Left lung (tissue), 10 donors: Measurements from ENCODE around the gene AP4M1. TPM values are rescaled to one million over a fixed set of nuclear protein-coding genes. Genes with fewer than 3 reads are reported as not detected.
A peak's percentile ranks its signal among the peaks of the same experiment; 100 is the strongest.
"Not testable (repeated sequence)": the region's sequence is repeated elsewhere in the genome, so short reads cannot be mapped to it uniquely, and the experiment has no call there.

ENCODE experiments used
- ATAC-seq: fragments of 200-7000 bp; cut with Tn5 transposase; one replicate; pipeline ENCODE4 v1.9.1; 2020; ENCODE audit warnings: moderate library complexity
- DNase-seq, 4 donors: peaks; one replicate each; pipeline ENCODE4 v3.0.0-alpha.2; 2013 to 2020
- H3K27ac ChIP-seq, 2 donors: fragments of 200-600 bp; sonication (generic) in 1 of 2; one replicate each; pipeline versions ENCODE4 v1.5.0 to v1.8.0; 2020 to 2021
- H3K27me3 ChIP-seq, 2 donors: fragments of 200-600 bp; sonication (generic) in 1 of 2; one replicate each; pipeline versions ENCODE4 v1.5.0 to v1.8.0; 2020 to 2021
- H3K36me3 ChIP-seq, 2 donors: fragments of 200-600 bp; sonication (generic) in 1 of 2; one replicate each; pipeline versions ENCODE4 v1.5.0 to v1.8.0; 2020 to 2021
- H3K4me1 ChIP-seq, 2 donors: fragments of 200-600 bp; one replicate each; pipeline ENCODE4 v1.8.0; 2021
- H3K4me3 ChIP-seq, 2 donors: fragments of 200-600 bp; sonication (generic) in 1 of 2; one replicate each; pipeline versions ENCODE4 v1.5.0 to v1.8.0; 2020 to 2021; ENCODE audit warnings: mild to moderate bottlenecking in 1 of 2
- H3K9me3 ChIP-seq, 2 donors: fragments of 200-600 bp; sonication (generic) in 1 of 2; one replicate each; pipeline versions ENCODE4 v1.5.0 to v1.8.0; 2020 to 2021
- intact Hi-C, 2 donors: fragments of 100-400 bp; cut with DNase I; formaldehyde crosslinking; loops; one replicate each; pipeline versions ENCODE4 v1.11.2 to v1.14.2; 2022
- polyA plus RNA-seq, 6 donors: library from polyadenylated mRNA; unstranded; fragments of 120-200 nt; gene quantifications; one replicate each; pipeline ENCODE4 v1.2.1, GENCODE V29; 2013; ENCODE audit not compliant: insufficient read length in 6 of 6
- total RNA-seq, 2 donors: library from RNA; stranded (reverse); fragmentation: NEBNext Ultra II Directional; extraction: Animal tissue kit (Norgen Biotek cat#: 25700); gene quantifications; one replicate each; pipeline ENCODE4 v1.2.1, GENCODE V29; 2021
- TF ChIP-seq, protein P1 (sequence below), 2 donors: fragments of 200-600 bp; sonication (generic) in 1 of 2; IDR thresholded peaks; one replicate each; pipeline versions ENCODE4 v1.5.0 to v1.8.0; 2021; ENCODE audit warnings: antibody characterized with exemption in 2 of 2
- donor health status: DM: no; HTN: yes; CAD: no.
- donor health status: DM: no; HTN: no; CAD: no.

The AP4M1 gene
- total and polyA plus RNA-seq, 8 donors, result 16.7 to 40.2 (median 37.5) TPM

DNA sequence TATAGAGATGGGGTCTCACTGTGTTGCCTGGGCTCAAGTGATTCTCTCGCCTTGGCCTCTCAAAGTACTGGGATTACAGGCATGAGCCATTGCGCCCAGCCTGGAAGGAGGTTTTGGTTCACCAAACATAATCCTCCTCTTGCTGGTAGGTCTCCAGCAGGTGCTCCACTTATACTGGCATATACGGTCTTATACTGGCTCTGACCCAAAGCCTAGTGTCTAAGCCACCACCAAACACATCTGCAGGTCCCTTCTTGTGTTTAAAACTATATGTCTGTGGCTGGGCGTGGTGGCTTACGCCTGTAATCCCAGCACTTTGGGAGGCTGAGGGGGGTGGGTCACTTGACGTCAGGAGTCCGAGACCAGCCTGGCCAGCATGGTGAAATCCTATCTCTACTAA is 30.7 kb downstream of the AP4M1 start:
- peaks cover 5 to 17% of the 10 kb centered on the region in 2 donors for H3K4me1 ChIP-seq
- no peaks in the 10 kb centered on the region for H3K9me3 ChIP-seq
- TF ChIP-seq, protein P1, sequence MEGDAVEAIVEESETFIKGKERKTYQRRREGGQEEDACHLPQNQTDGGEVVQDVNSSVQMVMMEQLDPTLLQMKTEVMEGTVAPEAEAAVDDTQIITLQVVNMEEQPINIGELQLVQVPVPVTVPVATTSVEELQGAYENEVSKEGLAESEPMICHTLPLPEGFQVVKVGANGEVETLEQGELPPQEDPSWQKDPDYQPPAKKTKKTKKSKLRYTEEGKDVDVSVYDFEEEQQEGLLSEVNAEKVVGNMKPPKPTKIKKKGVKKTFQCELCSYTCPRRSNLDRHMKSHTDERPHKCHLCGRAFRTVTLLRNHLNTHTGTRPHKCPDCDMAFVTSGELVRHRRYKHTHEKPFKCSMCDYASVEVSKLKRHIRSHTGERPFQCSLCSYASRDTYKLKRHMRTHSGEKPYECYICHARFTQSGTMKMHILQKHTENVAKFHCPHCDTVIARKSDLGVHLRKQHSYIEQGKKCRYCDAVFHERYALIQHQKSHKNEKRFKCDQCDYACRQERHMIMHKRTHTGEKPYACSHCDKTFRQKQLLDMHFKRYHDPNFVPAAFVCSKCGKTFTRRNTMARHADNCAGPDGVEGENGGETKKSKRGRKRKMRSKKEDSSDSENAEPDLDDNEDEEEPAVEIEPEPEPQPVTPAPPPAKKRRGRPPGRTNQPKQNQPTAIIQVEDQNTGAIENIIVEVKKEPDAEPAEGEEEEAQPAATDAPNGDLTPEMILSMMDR (IDR thresholded peaks at IDR 0.05), result no peak
- intact Hi-C loops, result no loop called here
- H3K27me3 ChIP-seq, result no peaks in the 10 kb centered on the region
- no peak overlapping the region for H3K27ac ChIP-seq
- no peak for ATAC-seq
- DNase-seq, result no peak
- no peak overlapping the region for H3K4me3 ChIP-seq
- no peaks in the 10 kb centered on the region for H3K36me3 ChIP-seq

DNA sequence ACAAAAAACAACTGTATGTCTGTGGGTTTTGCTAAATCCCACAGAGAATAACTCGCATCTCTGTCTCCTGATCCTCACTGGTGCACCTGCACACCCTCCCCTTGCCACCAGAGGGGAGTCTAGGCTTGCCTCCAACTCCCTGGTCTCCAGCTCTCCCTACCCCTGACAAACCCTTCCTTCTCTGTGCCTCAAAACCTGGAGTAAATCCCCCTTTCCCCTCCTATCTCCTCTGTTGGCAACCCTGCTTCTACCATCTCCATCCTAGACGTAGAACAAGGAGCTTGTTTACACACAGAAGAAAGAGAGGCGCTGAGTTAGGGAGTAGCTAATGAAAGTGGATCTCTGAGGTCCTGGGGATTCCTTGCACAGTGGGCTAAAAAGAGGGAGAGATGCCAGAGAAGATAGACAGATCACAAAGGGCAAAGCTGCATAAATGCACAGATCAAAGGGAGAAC is 31.3 kb downstream of the AP4M1 start:
- Histone ChIP-seq H3K27me3 (no peaks in the 10 kb centered on the region), H3K4me3 (no peak overlapping the region), H3K9me3 (no peaks in the 10 kb centered on the region), H3K36me3 (no peaks in the 10 kb centered on the region), H3K4me1 (peaks cover 5 to 15% of the 10 kb centered on the region in 2 donors), H3K27ac (no peak overlapping the region)
- DNase-seq, result peak in 3 of 4 donors; percentile 33 to 71 (median 63)
- ATAC-seq, result peak; percentile 84
- TF ChIP-seq, protein P1 (IDR thresholded peaks at IDR 0.05), result peak; percentile 63 to 81
- intact Hi-C loops, result no loop called here

DNA sequence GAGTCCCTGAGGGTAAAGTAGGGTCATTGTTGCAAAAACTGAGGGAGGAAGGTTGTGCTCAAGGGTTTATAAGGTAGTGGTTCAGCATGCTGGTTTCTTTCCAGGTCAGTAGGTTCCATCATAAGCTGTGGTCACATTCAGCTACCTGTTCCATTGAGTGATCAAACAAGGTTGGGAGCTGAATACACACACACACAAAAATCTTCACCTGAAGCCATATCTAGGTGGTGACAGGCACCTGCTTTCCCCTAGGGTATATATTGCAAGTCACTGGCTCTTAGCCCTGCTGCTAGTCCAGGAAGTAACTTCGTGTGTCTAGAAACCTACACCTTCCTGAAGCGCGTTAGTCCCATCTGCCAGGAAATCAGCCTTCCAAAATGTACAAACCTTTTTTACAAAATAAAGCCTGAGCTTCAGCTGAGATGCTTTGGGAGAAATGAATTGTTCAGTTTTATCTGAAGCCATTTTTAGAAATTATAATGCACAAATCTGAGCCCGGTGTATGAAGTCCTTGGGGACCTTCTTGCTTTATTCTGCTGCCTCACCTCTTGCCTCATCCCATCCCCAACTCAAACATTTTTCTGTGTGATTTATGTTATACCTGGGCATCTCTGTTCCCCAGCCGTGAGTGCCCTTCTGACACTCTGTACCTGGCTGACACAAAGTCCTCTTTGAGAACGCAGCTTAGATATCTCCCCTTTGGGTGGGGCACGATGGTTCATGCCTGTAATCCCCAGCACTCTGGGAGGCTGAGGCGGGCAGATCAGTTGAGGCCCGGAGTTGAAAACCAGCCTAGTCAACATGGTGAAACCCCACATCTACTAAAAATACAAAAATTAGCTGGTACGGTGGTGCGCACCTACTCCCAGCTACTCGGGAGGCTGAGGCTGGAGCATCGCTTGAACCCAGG is 36.7 kb downstream of the AP4M1 start:
- ATAC-seq (no peak), DNase-seq (no peak)
- no peaks in the 10 kb centered on the region for H3K9me3 ChIP-seq
- no peaks in the 10 kb centered on the region for H3K27me3 ChIP-seq
- intact Hi-C loops, result loop anchor here in 1 of 2 donors (5.0 kb wide), 1 partner anchor 84 kb away; no protein-coding TSS in a partner anchor
- no peak overlapping the region for H3K4me3 ChIP-seq
- TF ChIP-seq, protein P1 (IDR thresholded peaks at IDR 0.05), result no peak
- no peaks in the 10 kb centered on the region for H3K36me3 ChIP-seq
- peaks cover 0 to 15% of the 10 kb centered on the region in 2 donors for H3K4me1 ChIP-seq
- H3K27ac ChIP-seq, result no peak overlapping the region

DNA sequence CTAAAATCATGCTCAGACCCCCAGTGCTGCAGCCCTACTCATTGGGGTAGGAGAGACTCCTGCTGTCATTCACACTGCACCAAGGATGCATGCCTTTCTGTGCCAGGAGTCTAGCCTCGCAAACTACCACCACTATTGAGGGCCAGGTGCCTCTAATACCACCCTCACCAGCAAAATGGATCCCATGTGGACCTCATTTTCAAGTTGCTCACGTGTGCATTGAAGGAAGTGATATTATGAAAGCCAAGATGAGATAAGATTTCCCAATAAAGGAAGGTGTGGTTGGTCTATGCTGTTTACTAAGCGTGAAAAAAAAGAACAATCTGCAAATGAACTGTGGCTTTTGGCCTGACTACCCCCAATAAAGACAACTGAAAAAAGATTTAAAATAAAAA is 40.1 kb downstream of the AP4M1 start:
- Histone ChIP-seq H3K27me3 (no peaks in the 10 kb centered on the region), H3K4me3 (no peak overlapping the region), H3K4me1 (peaks cover 0 to 15% of the 10 kb centered on the region in 2 donors), H3K9me3 (no peaks in the 10 kb centered on the region), H3K36me3 (no peaks in the 10 kb centered on the region), H3K27ac (peak overlapping the region in 1 of 2 donors; percentile 5)
- ATAC-seq (no peak), DNase-seq (no peak)
- intact Hi-C loops, result no loop called here
- TF ChIP-seq, protein P1 (IDR thresholded peaks at IDR 0.05), result no peak

DNA sequence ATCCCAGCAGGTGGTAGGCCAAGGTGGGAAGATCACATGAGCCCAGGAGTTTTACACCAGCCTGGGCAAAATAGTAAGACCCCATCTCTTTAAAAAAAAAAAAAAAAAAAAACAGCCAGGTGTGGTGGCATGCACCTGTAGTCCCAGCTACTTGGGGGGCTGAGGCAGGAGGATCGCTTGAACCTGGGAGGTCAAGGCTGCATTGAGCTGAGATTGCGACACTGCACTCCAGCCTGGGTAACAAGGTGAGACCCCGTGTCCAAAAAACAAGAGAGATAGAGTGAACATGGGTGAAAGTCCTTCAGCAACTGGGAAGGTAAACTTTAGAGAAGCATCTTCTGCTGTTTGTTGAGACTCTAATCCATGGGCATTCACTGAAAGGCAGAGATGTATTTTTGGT is 41.0 kb downstream of the AP4M1 start:
- intact Hi-C loops, result no loop called here
- Histone ChIP-seq H3K27ac (no peak overlapping the region), H3K4me1 (peaks cover 0 to 15% of the 10 kb centered on the region in 2 donors), H3K36me3 (no peaks in the 10 kb centered on the region), H3K4me3 (no peak overlapping the region), H3K27me3 (no peaks in the 10 kb centered on the region), H3K9me3 (no peaks in the 10 kb centered on the region)
- DNase-seq (no peak), ATAC-seq (no peak)
- TF ChIP-seq, protein P1 (IDR thresholded peaks at IDR 0.05), result no peak

DNA sequence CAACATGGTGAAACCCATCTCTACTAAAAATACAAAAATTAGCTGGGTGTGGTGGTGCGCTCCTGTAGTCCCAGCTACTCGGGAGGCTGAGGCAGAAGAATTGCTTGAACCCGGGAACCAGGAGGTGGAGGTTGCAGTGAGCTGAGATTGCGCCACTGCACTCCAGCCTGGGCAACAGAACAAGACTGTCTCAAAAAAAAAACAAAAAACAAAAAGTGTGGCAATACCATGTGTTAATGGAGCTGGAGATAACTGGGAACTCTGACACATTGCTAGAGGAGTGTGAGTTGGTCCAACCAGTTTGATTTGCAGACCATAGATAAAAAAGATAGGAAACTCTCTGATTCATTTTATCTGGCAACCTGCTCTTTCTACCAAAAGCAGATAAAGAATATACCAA is 44.9 kb downstream of the AP4M1 start:
- H3K27ac ChIP-seq, H3K36me3 ChIP-seq, H3K4me3 ChIP-seq, ATAC-seq, DNase-seq, H3K9me3 ChIP-seq, H3K27me3 ChIP-seq, intact Hi-C loops: not testable (repeated sequence)
- peaks cover 8 to 40% of the 10 kb centered on the region in 2 donors for H3K4me1 ChIP-seq
